ENCODE data around the gene STX3. TPM values are rescaled to one million over a fixed set of nuclear protein-coding genes. Genes with fewer than 3 reads are reported as not detected.
"Not testable (repeated sequence)": the region's sequence is repeated elsewhere in the genome, so short reads cannot be mapped to it uniquely, and the experiment has no call there.

The STX3 gene
- total RNA-seq, 1 donor from 2014 or later = 8.4 TPM

GRCh38 chr11:59847626-59848025 is 92.5 kb downstream of the STX3 start:
- H3K27ac ChIP-seq (replicated peaks) = no peak overlapping the region
- intact Hi-C loops (cut with micrococcal nuclease) = no loop called here
- no peaks in the 10 kb centered on the region for H3K9me3 ChIP-seq (replicated peaks)
- no peaks in the 10 kb centered on the region for H3K4me1 ChIP-seq
- no peaks in the 10 kb centered on the region for H3K36me3 ChIP-seq
- no peak for DNase-seq
- H3K4me3 ChIP-seq = no peak overlapping the region
- H3K27me3 ChIP-seq (ENCODE audit: low read depth) = no peaks in the 10 kb centered on the region
- TF ChIP-seq CTCF (IDR thresholded peaks at IDR 0.05; ENCODE audit: borderline replicate concordance) = no peak

GRCh38 chr11:59848439-59848838 is 93.3 kb downstream of the STX3 start:
- H3K4me3 ChIP-seq; H3K9me3 ChIP-seq (replicated peaks); intact Hi-C loops (cut with micrococcal nuclease); H3K36me3 ChIP-seq; DNase-seq; H3K27ac ChIP-seq (replicated peaks); H3K27me3 ChIP-seq (ENCODE audit: low read depth); H3K4me1 ChIP-seq: not testable (repeated sequence)

- intact Hi-C loops (cut with micrococcal nuclease) = no loop called here
Measured at GRCh38 chr11:59849129-59849528, 94.0 kb downstream of the STX3 start.

GRCh38 chr11:59849551-59849950 is 94.4 kb downstream of the STX3 start:
- H3K9me3 ChIP-seq (replicated peaks); H3K27me3 ChIP-seq (ENCODE audit: low read depth); intact Hi-C loops (cut with micrococcal nuclease); H3K27ac ChIP-seq (replicated peaks); H3K4me1 ChIP-seq; H3K36me3 ChIP-seq; H3K4me3 ChIP-seq; DNase-seq: not testable (repeated sequence)

More at GRCh38 chr11:59849129-59849528, 94.0 kb downstream of the STX3 start:
- no peak for DNase-seq
- Histone ChIP-seq H3K27ac (replicated peaks) (no peak overlapping the region), H3K4me1 (no peaks in the 10 kb centered on the region), H3K36me3 (no peaks in the 10 kb centered on the region), H3K9me3 (replicated peaks) (no peaks in the 10 kb centered on the region), H3K4me3 (no peak overlapping the region), H3K27me3 (ENCODE audit: low read depth) (no peaks in the 10 kb centered on the region)
- TF ChIP-seq CTCF (IDR thresholded peaks at IDR 0.05; ENCODE audit: borderline replicate concordance) = no peak

- DNase-seq; H3K36me3 ChIP-seq; H3K27me3 ChIP-seq (ENCODE audit: low read depth); H3K4me1 ChIP-seq; H3K4me3 ChIP-seq; intact Hi-C loops (cut with micrococcal nuclease); H3K9me3 ChIP-seq (replicated peaks); H3K27ac ChIP-seq (replicated peaks): not testable (repeated sequence)
Measured at GRCh38 chr11:59851416-59851815, 96.2 kb downstream of the STX3 start.

GRCh38 chr11:59854871-59855270 is 99.7 kb downstream of the STX3 start:
- no peaks in the 10 kb centered on the region for H3K4me1 ChIP-seq
- DNase-seq = no peak
- H3K4me3 ChIP-seq = no peak overlapping the region
- intact Hi-C loops (cut with micrococcal nuclease) = no loop called here
- H3K9me3 ChIP-seq (replicated peaks) = no peaks in the 10 kb centered on the region
- no peaks in the 10 kb centered on the region for H3K27me3 ChIP-seq (ENCODE audit: low read depth)
- TF ChIP-seq CTCF (IDR thresholded peaks at IDR 0.05; ENCODE audit: borderline replicate concordance) = no peak
- no peak overlapping the region for H3K27ac ChIP-seq (replicated peaks)
- H3K36me3 ChIP-seq = no peaks in the 10 kb centered on the region

Other genes starting within 250 kb of the STX3 start
- gene OR4D9, start 243.8 kb upstream of the STX3 start, total RNA-seq = not detected
- 30.0 TPM for gene OSBP, start 139.6 kb upstream of the STX3 start, total RNA-seq
- 21.1 TPM for gene PATL1, start 86.3 kb upstream of the STX3 start, total RNA-seq
- gene OR10V1, start 41.5 kb upstream of the STX3 start, total RNA-seq = not detected
- gene MRPL16, start 55.4 kb downstream of the STX3 start, total RNA-seq = 93.2 TPM
- not detected for gene CBLIF, start 90.1 kb downstream of the STX3 start, total RNA-seq
- gene TCN1, start 111.1 kb downstream of the STX3 start, total RNA-seq = not detected
- not detected for gene OOSP3, start 123.4 kb downstream of the STX3 start, total RNA-seq
- gene OOSP1, start 183.1 kb downstream of the STX3 start, total RNA-seq = not detected
- gene OOSP4A, start 208.7 kb downstream of the STX3 start, total RNA-seq = not detected

All from left ventricle myocardium inferior (tissue), 1 donor.